HG02840 (cell line): ENCODE data around the gene NAA38.

Experiments used
- ATAC-seq: cut with Tn5 transposase; IDR thresholded peaks from one replicate; pipeline ENCODE4 v1.9.1; 2021; ENCODE audit warnings: mild to moderate bottlenecking, moderate library complexity, moderate number of reproducible peaks; ENCODE audit not compliant: unreplicated experiment, low FRiP score

Gene NAA38

GRCh38 chr17:7856811-7857712 is at the start of gene NAA38:
Gene NAA38 (minus strand): TSS chr17:7857559. CDS start chr17:7857463, 96 bp downstream.
- ATAC-seq: peak; percentile 69

- no peak for ATAC-seq
Observed at GRCh38 chr17:7903154-7904103, 46.1 kb upstream of the NAA38 start.

DNA sequence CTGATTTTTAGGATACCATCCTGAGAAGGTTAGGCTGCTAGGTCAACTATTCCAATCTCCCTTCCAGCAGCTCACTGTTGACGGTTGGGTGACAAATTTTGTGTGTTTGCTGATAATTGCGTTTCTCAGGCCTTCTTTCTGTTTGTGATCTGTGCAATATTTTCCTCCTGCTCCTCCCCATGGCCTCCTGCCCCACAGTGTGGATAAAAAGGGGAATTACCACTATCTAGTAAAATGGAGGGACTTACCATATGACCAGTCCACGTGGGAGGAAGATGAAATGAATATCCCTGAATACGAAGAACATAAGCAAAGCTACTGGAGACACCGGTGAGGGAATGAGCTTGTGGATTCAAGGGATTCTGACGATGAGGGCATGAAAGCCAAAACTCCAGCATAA is 40.4 kb upstream of the NAA38 start:
- ATAC-seq: no peak

- ATAC-seq: no peak
Observed at GRCh38 chr17:7897090-7897489, 39.7 kb upstream of the NAA38 start.

GRCh38 chr17:7894866-7895265 is 37.5 kb upstream of the NAA38 start:
- no peak for ATAC-seq

DNA sequence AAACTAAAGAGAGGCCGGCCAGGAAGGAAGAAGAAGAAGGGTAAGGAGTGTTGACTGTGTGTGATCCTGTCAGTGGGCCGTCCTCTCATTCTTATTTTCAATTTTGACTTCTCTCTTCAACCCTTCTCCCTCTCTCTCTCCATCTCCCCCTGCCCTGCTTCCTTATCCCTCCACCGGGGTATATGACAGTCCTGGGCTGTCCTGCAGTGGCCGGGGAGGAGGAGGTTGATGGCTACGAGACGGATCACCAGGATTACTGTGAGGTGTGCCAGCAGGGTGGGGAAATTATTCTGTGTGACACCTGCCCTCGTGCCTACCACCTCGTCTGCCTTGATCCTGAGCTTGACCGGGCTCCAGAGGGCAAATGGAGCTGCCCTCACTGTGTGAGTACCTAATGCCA is 36.9 kb upstream of the NAA38 start:
- no peak for ATAC-seq

GRCh38 chr17:7893187-7893880 is 36.0 kb upstream of the NAA38 start:
- no peak for ATAC-seq

GRCh38 chr17:7889166-7889955 is 32.0 kb upstream of the NAA38 start:
- no peak for ATAC-seq

- ATAC-seq: no peak
Observed at GRCh38 chr17:7888184-7888920, 31.0 kb upstream of the NAA38 start, which contains the start of gene CHD3. Gene CHD3 (plus strand): TSS chr17:7888789. CDS start chr17:7889001, 212 bp downstream.

DNA sequence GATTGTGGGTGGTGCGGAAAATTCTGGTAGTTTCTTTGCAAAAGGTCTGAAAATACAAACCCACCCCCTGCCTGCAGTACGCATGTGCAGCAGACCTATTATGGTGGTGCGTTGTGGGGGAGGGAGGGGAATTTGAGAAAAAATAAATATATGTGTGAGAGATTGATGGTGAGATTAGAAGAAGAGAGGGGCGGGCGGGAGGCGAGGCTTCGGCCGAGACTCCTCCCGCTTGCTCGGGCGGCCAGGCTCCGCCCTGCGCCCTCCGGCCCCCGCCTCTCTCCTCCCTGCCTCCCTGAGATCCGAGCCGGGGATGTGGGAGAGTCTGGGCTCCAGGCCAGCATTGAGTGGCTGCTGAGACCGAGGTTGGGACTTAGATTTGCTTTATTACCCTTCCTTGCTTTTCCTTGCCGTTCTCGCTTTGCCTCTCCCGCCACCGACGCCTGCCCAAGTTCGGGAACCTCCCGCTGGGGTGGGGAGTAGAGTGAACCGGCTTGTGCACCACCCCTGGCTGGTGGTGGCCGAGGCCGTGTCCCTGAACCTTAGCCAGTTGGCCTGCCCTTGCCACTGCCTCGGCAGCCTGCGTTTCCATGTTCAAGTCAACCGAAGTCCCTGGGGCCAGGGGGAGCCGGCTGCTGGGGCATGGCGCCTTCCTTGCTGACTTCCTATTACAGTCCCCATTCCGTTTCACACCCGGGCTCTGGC is 30.3 kb upstream of the NAA38 start:
- no peak for ATAC-seq

- no peak for ATAC-seq
Observed at GRCh38 chr17:7887038-7887481, 29.7 kb upstream of the NAA38 start.

DNA sequence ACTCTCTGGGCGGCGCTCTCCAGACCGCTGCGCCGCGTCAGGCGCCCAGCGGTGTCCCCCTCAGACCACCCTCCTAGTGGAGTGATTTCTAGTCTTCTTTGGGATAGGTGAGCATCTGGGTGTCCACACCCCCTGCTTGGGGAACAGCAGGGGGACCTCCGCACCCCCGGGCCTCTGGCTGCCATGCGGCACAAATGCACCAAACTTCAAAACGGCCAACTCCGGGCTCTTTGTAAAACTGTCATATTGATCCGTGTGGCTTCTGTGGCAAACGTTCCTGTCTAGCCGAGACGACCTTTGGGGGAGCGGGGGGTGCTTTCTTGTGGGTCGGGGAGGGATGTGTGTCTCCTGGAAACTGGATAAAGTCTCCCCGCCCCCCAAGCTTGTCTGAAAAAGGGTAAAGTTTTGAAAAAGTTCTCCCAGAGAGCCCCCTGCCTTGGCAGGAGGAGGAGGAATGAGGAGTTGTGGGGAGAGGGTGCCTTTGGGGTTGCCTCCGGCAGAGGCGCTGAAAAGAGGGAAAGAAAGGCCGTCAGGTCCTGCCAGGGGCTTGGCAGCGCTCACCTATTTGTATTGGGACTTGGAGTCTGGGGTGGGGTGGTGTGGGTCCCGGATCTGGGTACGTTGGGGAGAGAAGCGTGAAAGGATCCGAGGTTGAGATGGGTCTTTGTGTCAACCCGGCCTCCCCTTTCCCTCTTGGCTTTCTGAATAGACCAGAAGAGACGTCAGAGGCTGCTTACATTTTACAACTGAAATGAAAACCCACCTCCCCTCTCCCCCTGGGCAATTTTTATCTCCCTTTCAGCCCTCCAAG is 29.1 kb upstream of the NAA38 start:
- ATAC-seq: no peak

DNA sequence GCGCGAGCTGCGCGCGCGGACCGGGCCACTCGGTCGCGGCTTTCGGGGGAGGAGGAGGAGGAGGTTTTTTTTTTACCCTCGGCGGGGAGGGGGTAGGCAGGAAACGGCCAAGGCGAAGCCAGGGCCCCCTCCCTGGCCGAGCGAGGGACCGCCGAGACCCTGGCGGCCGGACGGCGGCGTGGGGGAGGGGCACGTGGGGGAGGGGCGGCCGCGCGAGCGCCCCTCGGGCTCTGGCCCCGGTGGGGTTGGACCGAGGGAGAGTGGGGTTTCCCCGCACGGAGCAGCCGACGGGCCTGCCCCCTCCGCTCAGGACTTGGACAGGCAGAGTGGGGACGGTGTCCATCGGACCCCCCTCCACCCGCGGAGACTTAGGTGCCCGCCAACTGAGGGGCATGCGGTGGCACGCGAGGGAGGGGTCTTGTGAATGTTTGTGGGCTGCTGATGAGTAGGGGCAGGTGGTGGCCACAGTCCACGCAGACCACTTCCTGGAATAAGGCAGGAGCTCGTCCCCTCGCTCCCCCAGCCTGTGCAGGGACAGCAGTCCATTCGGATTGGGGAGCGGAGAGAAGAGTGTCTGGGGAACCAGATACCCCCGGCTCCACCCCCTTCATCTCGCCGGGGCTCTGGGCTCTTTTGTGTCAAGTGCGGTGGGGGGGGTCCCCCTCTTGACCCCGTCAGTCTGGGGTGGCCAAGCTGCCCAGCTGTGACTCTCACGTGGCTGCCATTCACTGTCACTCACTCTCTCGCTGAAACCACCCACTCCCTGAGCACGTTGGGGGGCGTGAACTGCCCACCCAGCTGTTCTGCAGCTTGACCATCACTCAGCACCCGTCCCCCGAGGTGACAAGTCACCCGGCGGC is 28.2 kb upstream of the NAA38 start:
- ATAC-seq: no peak

DNA sequence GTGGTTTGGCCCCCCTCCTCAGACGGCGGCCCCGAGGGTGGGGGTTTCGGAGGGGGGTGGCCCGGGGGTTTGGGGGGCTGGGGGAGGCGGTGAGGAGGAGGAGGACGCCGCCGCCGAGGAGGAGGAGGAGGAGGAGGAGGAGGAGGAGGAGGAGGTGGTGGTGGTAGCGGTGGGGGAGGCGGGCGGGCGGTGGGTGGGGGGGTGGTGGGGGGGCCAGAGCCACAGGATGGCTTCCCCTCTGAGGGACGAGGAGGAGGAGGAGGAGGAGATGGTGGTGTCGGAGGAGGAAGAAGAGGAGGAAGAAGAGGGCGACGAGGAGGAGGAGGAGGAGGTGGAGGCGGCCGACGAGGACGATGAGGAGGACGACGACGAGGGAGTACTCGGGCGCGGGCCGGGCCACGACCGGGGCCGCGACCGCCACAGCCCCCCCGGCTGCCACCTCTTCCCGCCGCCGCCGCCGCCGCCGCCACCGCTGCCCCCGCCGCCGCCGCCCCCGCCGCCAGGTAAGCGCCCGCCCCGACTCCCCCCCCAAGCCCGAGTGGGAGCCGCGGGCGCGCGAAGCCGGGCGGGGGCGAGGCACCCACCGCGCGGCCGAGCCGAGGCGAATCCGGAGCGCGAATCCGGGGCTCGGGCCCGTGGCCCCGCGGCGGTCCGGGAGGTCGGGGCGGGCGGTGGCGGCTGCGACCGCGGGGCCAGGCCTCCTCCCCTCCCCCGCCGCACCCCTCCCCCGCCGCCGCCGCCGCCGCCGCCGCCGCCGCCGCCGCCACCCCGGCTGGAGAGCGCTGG is 27.4 kb upstream of the NAA38 start:
- ATAC-seq: no peak

DNA sequence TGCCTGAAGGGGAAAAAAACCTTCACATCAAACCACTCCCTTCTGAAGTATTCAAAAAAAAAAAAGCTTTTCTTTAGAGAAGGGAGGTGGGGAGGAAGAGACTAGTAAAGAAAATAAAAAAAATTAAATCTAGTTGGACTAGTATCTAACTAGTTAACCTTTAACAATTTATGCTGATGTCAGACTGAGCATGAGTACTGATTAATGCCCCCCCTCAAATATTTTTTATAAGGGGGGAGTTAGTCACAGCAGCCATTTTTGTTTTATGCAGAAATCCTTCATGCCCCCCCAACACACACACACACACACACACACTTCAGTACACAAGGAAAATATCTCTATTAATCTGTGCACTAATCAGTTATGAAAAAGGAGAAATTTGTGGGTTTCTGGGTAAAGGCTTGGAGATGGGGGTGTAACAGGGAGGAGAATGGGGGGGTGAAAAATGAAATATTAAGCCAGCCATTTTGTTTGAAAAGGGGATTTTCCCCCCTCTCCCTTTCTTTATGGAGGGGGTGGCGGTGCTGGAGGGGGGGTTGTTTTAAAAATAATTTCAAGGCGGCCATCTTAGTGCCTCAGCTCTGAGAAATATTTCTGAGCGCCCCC is 26.5 kb upstream of the NAA38 start:
- no peak for ATAC-seq
